Measurements from ENCODE around the gene RRAGA.
"Not testable (repeated sequence)": the region's sequence is repeated elsewhere in the genome, so short reads cannot be mapped to it uniquely, and the experiment has no call there.

The RRAGA gene

GRCh38 chr9:19074836-19075235, 25.6 kb downstream of the RRAGA start:
- no peaks in the 10 kb centered on the region for H3K4me1 ChIP-seq (ENCODE audit: control insufficient read depth, insufficient read depth, low read length)
- 91 to 100% methylated on average over 1 of the region's 1 CpG for WGBS, 2 experiments
- H3K4me3 ChIP-seq (ENCODE audit: insufficient read depth, low read depth, low read length), result no peak overlapping the region
- no peaks in the 10 kb centered on the region for H3K27me3 ChIP-seq (ENCODE audit: control insufficient read depth, insufficient read depth, low read length, poor library complexity, severe bottlenecking)
- H3K36me3 ChIP-seq (ENCODE audit: control insufficient read depth, insufficient read depth, low read length), result peaks cover 34% of the 10 kb centered on the region
- H3K27ac ChIP-seq (ENCODE audit: insufficient read depth, low read depth, low read length, poor library complexity, severe bottlenecking), result no peak overlapping the region
- H3K9me3 ChIP-seq (ENCODE audit: control insufficient read depth, low read length), result no peaks in the 10 kb centered on the region

- H3K4me3 ChIP-seq (ENCODE audit: insufficient read depth, low read depth, low read length), result no peak overlapping the region
- H3K27me3 ChIP-seq (ENCODE audit: control insufficient read depth, insufficient read depth, low read length, poor library complexity, severe bottlenecking), result no peaks in the 10 kb centered on the region
- H3K36me3 ChIP-seq (ENCODE audit: control insufficient read depth, insufficient read depth, low read length), result peaks cover 28% of the 10 kb centered on the region
- 65 to 69% methylated on average over 2 of the region's 2 CpGs for WGBS, 2 experiments
- no peaks in the 10 kb centered on the region for H3K4me1 ChIP-seq (ENCODE audit: control insufficient read depth, insufficient read depth, low read length)
- H3K27ac ChIP-seq (ENCODE audit: insufficient read depth, low read depth, low read length, poor library complexity, severe bottlenecking), result no peak overlapping the region
- no peaks in the 10 kb centered on the region for H3K9me3 ChIP-seq (ENCODE audit: control insufficient read depth, low read length)
Measured at GRCh38 chr9:19085295-19085694, 36.1 kb downstream of the RRAGA start.

- WGBS, 2 experiments, result 94 to 97% methylated on average over 6 of the region's 6 CpGs
- H3K27me3 ChIP-seq (ENCODE audit: control insufficient read depth, insufficient read depth, low read length, poor library complexity, severe bottlenecking), result no peaks in the 10 kb centered on the region
- no peaks in the 10 kb centered on the region for H3K4me1 ChIP-seq (ENCODE audit: control insufficient read depth, insufficient read depth, low read length)
- H3K9me3 ChIP-seq (ENCODE audit: control insufficient read depth, low read length), result no peaks in the 10 kb centered on the region
- H3K4me3 ChIP-seq (ENCODE audit: insufficient read depth, low read depth, low read length), result no peak overlapping the region
- H3K36me3 ChIP-seq (ENCODE audit: control insufficient read depth, insufficient read depth, low read length), result peaks cover 40% of the 10 kb centered on the region
- H3K27ac ChIP-seq (ENCODE audit: insufficient read depth, low read depth, low read length, poor library complexity, severe bottlenecking), result no peak overlapping the region
Measured at GRCh38 chr9:19087106-19088000, 38.1 kb downstream of the RRAGA start.

- not testable (repeated sequence) for H3K27ac ChIP-seq (ENCODE audit: insufficient read depth, low read depth, low read length, poor library complexity, severe bottlenecking); H3K4me1 ChIP-seq (ENCODE audit: control insufficient read depth, insufficient read depth, low read length); H3K9me3 ChIP-seq (ENCODE audit: control insufficient read depth, low read length); H3K4me3 ChIP-seq (ENCODE audit: insufficient read depth, low read depth, low read length); H3K27me3 ChIP-seq (ENCODE audit: control insufficient read depth, insufficient read depth, low read length, poor library complexity, severe bottlenecking)
- H3K36me3 ChIP-seq (ENCODE audit: control insufficient read depth, insufficient read depth, low read length), result peaks cover 19% of the 10 kb centered on the region
Measured at GRCh38 chr9:19097431-19097830, 48.2 kb downstream of the RRAGA start.

All from ectodermal cell (in vitro differentiated cells).